NCI-H82 treated with DMSO at 0.1 percent for 48 hours (cell line): ENCODE measurements around the gene SPOP.
"Not testable (repeated sequence)": the region's sequence is repeated elsewhere in the genome, so short reads cannot be mapped to it uniquely, and the experiment has no call there.

ENCODE experiments used
- DNase-seq: peaks from one replicate; lab custom pipeline; 2025; ENCODE audit not compliant: unreplicated experiment; lab: John Stamatoyannopoulos, UW

SPOP gene

GRCh38 chr17:49659661-49660382, 18.1 kb downstream of the SPOP start:
- no peak for DNase-seq

GRCh38 chr17:49656247-49656646, 21.6 kb downstream of the SPOP start:
- DNase-seq, result no peak

- DNase-seq, result no peak
These were observed 30.7 kb downstream of the SPOP start for GRCh38 chr17:49647256-49647585.

- DNase-seq, result peak; percentile 8
These were observed 31.3 kb downstream of the SPOP start for GRCh38 chr17:49646391-49647255.

- DNase-seq, result not testable (repeated sequence)
These were observed 31.9 kb downstream of the SPOP start for GRCh38 chr17:49646056-49646390.

GRCh38 chr17:49645654-49646053, 32.2 kb downstream of the SPOP start:
- no peak for DNase-seq

- DNase-seq, result no peak
These were observed 37.3 kb downstream of the SPOP start for GRCh38 chr17:49640556-49640955.

- no peak for DNase-seq
These were observed 39.1 kb downstream of the SPOP start for GRCh38 chr17:49638818-49639217.

- DNase-seq, result no peak
These were observed 40.2 kb downstream of the SPOP start for GRCh38 chr17:49637739-49638138.

- DNase-seq, result no peak
These were observed 40.8 kb downstream of the SPOP start for GRCh38 chr17:49637050-49637449.

GRCh38 chr17:49635121-49635520, 42.8 kb downstream of the SPOP start:
- no peak for DNase-seq

- no peak for DNase-seq
These were observed 43.4 kb downstream of the SPOP start for GRCh38 chr17:49634485-49634860.

- no peak for DNase-seq
These were observed 44.0 kb downstream of the SPOP start for GRCh38 chr17:49633762-49634484.

- peak; percentile 11 for DNase-seq
These were observed 44.6 kb downstream of the SPOP start for GRCh38 chr17:49633250-49633649.

GRCh38 chr17:49632201-49632600, 45.7 kb downstream of the SPOP start:
- no peak for DNase-seq

- DNase-seq, result no peak
These were observed 46.4 kb downstream of the SPOP start for GRCh38 chr17:49631496-49631895.

GRCh38 chr17:49630113-49630900, 47.6 kb downstream of the SPOP start:
- no peak for DNase-seq

- DNase-seq, result peak; percentile 60
These were observed 48.5 kb downstream of the SPOP start for GRCh38 chr17:49629447-49629846.

- DNase-seq, result no peak
These were observed 53.0 kb downstream of the SPOP start for GRCh38 chr17:49624896-49625295.

- DNase-seq, result no peak
These were observed 55.9 kb downstream of the SPOP start for GRCh38 chr17:49621946-49622529.

GRCh38 chr17:49621420-49621819, 56.5 kb downstream of the SPOP start:
- no peak for DNase-seq
